Tibial nerve (tissue), 4 donors: ENCODE data around the gene PPM1F. TPM values are rescaled to one million over a fixed set of nuclear protein-coding genes. Genes with fewer than 3 reads are reported as not detected.

Source experiments
- DNase-seq, 2 donors: peaks; one replicate each; pipeline ENCODE4 v3.0.0-alpha.2; 2019; ENCODE audit warnings: low spot score in 2 of 2
- H3K27ac ChIP-seq, 4 donors: fragments of 200-600 bp; sonication (generic) in 3 of 4; one replicate each; pipeline ENCODE4 v1.5.1; 2017 to 2019; ENCODE audit warnings: mild to moderate bottlenecking in 1 of 4
- H3K27me3 ChIP-seq, 2 donors: fragments of 200-600 bp; sonication (generic) in 1 of 2; one replicate each; pipeline versions ENCODE4 v1.5.1 to v1.6.0; 2017 to 2019
- H3K36me3 ChIP-seq, 3 donors: fragments of 200-600 bp; sonication (generic); one replicate each; pipeline ENCODE4 v1.5.1; 2018 to 2019
- H3K4me1 ChIP-seq, 4 donors: fragments of 200-600 bp; sonication (generic) in 3 of 4; one replicate each; pipeline ENCODE4 v1.5.1; 2017 to 2019
- H3K4me3 ChIP-seq, 4 donors: fragments of 200-600 bp; sonication (generic) in 3 of 4; one replicate each; pipeline ENCODE4 v1.5.1; 2017 to 2019; ENCODE audit warnings: mild to moderate bottlenecking in 1 of 4, moderate library complexity in 1 of 4
- H3K9me3 ChIP-seq, 4 donors: fragments of 200-600 bp; sonication (generic) in 3 of 4; one replicate each; pipeline ENCODE4 v1.5.1; 2017 to 2019
- CTCF ChIP-seq, 5 experiments: fragments of 200-600 bp in 3 of 5; fragments of 450-650 bp in 2 of 5; sonication (generic) in 3 of 5; IDR thresholded peaks; one replicate each; pipeline ENCODE4 v1.5.1; 2016 to 2019; ENCODE audit warnings: antibody characterized with exemption in 5 of 5, mild to moderate bottlenecking in 3 of 5, moderate library complexity in 2 of 5
- EP300 ChIP-seq, 2 donors: sonication (generic); formaldehyde crosslinking; IDR thresholded peaks; one replicate each; pipeline ENCODE4 v1.6.1; 2017; ENCODE audit warnings: antibody characterized with exemption in 2 of 2, mild to moderate bottlenecking in 1 of 2
- POLR2A ChIP-seq, 2 donors: fragments of 450-650 bp; IDR thresholded peaks; one replicate each; pipeline ENCODE4 v1.6.1; 2017; ENCODE audit warnings: antibody characterized with exemption in 2 of 2, mild to moderate bottlenecking in 2 of 2, moderate library complexity in 2 of 2
- WGBS, 2 donors: methylation state at CpG; one replicate each; pipeline ENCODE4 v1.1.5; 2018; 5-methylcytosine and 5-hydroxymethylcytosine counted together
- total RNA-seq, 4 donors: library from RNA; depleted of rRNA; stranded (reverse); fragments of >200 nt; gene quantifications; one replicate each; pipeline ENCODE4 v1.1.0, GENCODE V29; 2016

Gene PPM1F
- total RNA-seq, 4 donors from 2014 or later = 59.4 to 78.3 (median 67.2) TPM

GRCh38 chr22:21947040-21948014, 5.3 kb downstream of the PPM1F start:
- no peak for DNase-seq
- Histone ChIP-seq H3K4me3 (no peak overlapping the region), H3K4me1 (peaks cover 0 to 100% (median 54%) of the 10 kb centered on the region in 4 donors), H3K9me3 (no peaks in the 10 kb centered on the region), H3K27ac (peak overlapping the region; percentile 68 to 96 (median 82)), H3K27me3 (no peaks in the 10 kb centered on the region), H3K36me3 (peaks cover 0 to 29% (median 0%) of the 10 kb centered on the region in 3 donors)
- TF ChIP-seq CTCF (IDR thresholded peaks at IDR 0.05) = peak; percentile 10 to 61 (median 57)
- no peak for TF ChIP-seq POLR2A (IDR thresholded peaks at IDR 0.05)
- 48 to 58% methylated on average over 16 of the region's 16 CpGs for WGBS, 2 donors

- Histone ChIP-seq H3K4me1 (peaks cover 0 to 100% (median 63%) of the 10 kb centered on the region in 4 donors), H3K27me3 (no peaks in the 10 kb centered on the region), H3K36me3 (peaks cover 0 to 29% (median 0%) of the 10 kb centered on the region in 3 donors), H3K9me3 (no peaks in the 10 kb centered on the region), H3K4me3 (no peak overlapping the region), H3K27ac (peak overlapping the region; percentile 68 to 96 (median 82))
- no peak for DNase-seq
- 82 to 83% methylated on average over 10 to 12 of the region's 12 CpGs for WGBS, 2 donors
- TF ChIP-seq EP300 (IDR thresholded peaks at IDR 0.05) = no peak
- TF ChIP-seq POLR2A (IDR thresholded peaks at IDR 0.05) = no peak
- no peak for TF ChIP-seq CTCF (IDR thresholded peaks at IDR 0.05)
Measured at GRCh38 chr22:21946262-21946925, 6.3 kb downstream of the PPM1F start.

- no peak for DNase-seq
- Histone ChIP-seq H3K4me1 (peaks cover 0 to 100% (median 64%) of the 10 kb centered on the region in 4 donors), H3K36me3 (peaks cover 0 to 29% (median 0%) of the 10 kb centered on the region in 3 donors), H3K27ac (peak overlapping the region; percentile 68 to 96 (median 82)), H3K4me3 (no peak overlapping the region), H3K27me3 (no peaks in the 10 kb centered on the region), H3K9me3 (no peaks in the 10 kb centered on the region)
- WGBS, 2 donors = 89% methylated on average over 9 to 10 of the region's 13 CpGs
- TF ChIP-seq CTCF (IDR thresholded peaks at IDR 0.05) (no peak), POLR2A (IDR thresholded peaks at IDR 0.05) (no peak), EP300 (IDR thresholded peaks at IDR 0.05) (no peak)
Measured at GRCh38 chr22:21945453-21946261, 7.0 kb downstream of the PPM1F start.

- H3K36me3 ChIP-seq = peaks cover 0 to 29% (median 0%) of the 10 kb centered on the region in 3 donors
- peak overlapping the region; percentile 68 to 96 (median 86) for H3K27ac ChIP-seq
- no peaks in the 10 kb centered on the region for H3K9me3 ChIP-seq
- H3K27me3 ChIP-seq = no peaks in the 10 kb centered on the region
- WGBS, 2 donors = 81% methylated on average over 7 of the region's 7 CpGs
- TF ChIP-seq POLR2A (IDR thresholded peaks at IDR 0.05) = no peak
- no peak for TF ChIP-seq CTCF (IDR thresholded peaks at IDR 0.05)
- no peak for TF ChIP-seq EP300 (IDR thresholded peaks at IDR 0.05)
- no peak for DNase-seq
- H3K4me1 ChIP-seq = peaks cover 0 to 100% (median 65%) of the 10 kb centered on the region in 4 donors
- H3K4me3 ChIP-seq = no peak overlapping the region
Measured at GRCh38 chr22:21944871-21945270, 7.8 kb downstream of the PPM1F start.
